ENCODE measurements around the gene RBM10.

The RBM10 gene

DNA sequence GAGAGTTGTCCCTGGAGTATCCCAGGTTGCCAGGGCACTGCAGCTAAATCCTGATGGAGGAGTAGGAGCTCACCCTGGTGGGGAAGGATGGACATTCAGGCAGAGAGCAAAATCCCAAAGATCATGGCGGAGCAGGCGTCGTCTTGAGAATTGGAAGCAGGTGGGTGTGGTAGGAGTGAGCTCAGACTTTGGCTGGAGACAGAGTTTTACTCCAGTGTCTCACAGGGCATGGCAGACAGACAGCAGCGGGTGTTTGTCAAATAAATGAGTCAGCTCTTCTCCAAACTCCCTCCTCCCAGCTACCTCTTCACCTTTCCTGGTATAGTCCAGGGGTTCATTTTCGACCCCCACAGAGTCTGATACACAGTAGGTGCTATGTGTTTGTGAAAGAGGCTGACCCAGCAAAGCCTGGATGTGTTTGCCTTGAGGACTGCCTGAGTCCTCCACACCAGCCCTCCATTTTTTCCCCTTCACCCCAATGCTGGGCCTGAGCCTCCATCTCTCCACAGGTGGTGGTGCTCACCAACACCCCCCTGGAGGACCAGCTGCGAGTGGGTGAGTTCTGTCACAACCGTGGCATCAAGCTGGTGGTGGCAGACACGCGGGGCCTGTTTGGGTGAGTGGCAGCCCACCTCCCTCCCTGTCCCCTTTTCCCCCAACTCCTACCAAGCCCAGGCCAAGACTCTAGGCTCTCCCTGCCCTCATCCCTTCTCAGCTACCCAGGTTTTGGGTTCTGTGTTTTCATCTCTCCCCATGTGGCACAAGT is 55.5 kb downstream of the RBM10 start:
- DNase-seq (ENCODE audit: low read depth), result peak; percentile 90
- no peak overlapping the region for H3K4me3 ChIP-seq (ENCODE audit: low read length)
- TF ChIP-seq, protein P1, sequence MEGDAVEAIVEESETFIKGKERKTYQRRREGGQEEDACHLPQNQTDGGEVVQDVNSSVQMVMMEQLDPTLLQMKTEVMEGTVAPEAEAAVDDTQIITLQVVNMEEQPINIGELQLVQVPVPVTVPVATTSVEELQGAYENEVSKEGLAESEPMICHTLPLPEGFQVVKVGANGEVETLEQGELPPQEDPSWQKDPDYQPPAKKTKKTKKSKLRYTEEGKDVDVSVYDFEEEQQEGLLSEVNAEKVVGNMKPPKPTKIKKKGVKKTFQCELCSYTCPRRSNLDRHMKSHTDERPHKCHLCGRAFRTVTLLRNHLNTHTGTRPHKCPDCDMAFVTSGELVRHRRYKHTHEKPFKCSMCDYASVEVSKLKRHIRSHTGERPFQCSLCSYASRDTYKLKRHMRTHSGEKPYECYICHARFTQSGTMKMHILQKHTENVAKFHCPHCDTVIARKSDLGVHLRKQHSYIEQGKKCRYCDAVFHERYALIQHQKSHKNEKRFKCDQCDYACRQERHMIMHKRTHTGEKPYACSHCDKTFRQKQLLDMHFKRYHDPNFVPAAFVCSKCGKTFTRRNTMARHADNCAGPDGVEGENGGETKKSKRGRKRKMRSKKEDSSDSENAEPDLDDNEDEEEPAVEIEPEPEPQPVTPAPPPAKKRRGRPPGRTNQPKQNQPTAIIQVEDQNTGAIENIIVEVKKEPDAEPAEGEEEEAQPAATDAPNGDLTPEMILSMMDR (IDR thresholded peaks at IDR 0.05; ENCODE audit: insufficient read depth, low read depth, low read length, missing control alignments), result peak; percentile 55

DNA sequence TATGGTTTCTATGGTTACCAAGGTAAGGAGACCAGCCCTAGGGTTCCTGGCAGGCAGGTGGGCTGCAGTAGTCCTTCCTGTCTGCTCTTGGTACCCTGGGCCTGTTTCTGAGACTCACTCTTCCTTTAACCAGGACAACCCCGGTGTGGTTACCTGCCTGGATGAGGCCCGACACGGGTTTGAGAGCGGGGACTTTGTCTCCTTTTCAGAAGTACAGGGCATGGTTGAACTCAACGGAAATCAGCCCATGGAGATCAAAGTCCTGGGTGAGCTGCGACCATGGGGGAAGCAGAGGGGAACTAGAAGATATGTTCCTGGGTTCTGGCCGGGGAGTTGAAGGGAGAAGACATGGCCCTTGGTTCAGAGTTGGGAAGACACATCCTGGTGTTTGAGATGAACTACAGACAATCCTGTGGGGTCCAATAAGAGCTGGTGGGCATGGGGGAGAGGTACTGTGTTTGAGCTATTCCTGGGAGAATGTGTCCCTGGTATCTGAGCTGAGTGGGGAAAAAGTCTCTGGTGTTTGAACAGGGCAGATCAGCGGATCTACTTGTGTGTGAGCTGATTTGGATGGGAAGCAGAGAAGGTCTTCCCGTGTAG is 56.4 kb downstream of the RBM10 start:
- no peak overlapping the region for H3K4me3 ChIP-seq (ENCODE audit: low read length)
- TF ChIP-seq, protein P1 (IDR thresholded peaks at IDR 0.05; ENCODE audit: insufficient read depth, low read depth, low read length, missing control alignments), result no peak
- DNase-seq (ENCODE audit: low read depth), result no peak

DNA sequence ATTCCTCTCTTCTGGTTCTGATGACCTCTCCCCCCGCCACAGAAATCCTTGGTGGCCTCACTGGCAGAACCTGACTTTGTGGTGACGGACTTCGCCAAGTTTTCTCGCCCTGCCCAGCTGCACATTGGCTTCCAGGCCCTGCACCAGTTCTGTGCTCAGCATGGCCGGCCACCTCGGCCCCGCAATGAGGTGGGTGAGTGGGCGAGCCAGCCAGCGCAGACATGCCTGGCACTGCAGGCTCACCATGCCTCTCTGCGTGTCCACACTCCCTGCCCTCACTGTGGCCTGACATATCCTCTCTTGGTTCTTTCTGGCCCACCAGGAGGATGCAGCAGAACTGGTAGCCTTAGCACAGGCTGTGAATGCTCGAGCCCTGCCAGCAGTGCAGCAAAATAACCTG is 57.3 kb downstream of the RBM10 start:
- no peak overlapping the region for H3K4me3 ChIP-seq (ENCODE audit: low read length)
- no peak for DNase-seq (ENCODE audit: low read depth)
- TF ChIP-seq, protein P1 (IDR thresholded peaks at IDR 0.05; ENCODE audit: insufficient read depth, low read depth, low read length, missing control alignments), result no peak

DNA sequence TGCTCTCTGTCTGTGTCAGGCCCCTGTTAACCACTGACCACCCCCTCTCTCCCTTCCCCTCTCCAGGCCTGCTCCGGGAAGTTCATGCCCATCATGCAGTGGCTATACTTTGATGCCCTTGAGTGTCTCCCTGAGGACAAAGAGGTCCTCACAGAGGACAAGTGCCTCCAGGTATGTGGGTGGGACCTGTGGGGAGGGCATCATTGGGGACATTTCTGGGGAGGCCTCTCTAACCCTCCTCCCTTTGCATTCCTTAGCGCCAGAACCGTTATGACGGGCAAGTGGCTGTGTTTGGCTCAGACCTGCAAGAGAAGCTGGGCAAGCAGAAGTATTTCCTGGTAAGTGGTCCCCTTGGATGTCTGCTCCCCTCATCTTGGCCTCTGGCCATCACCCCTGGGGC is 57.9 kb downstream of the RBM10 start:
- TF ChIP-seq, protein P1 (IDR thresholded peaks at IDR 0.05; ENCODE audit: insufficient read depth, low read depth, low read length, missing control alignments), result no peak

DNA sequence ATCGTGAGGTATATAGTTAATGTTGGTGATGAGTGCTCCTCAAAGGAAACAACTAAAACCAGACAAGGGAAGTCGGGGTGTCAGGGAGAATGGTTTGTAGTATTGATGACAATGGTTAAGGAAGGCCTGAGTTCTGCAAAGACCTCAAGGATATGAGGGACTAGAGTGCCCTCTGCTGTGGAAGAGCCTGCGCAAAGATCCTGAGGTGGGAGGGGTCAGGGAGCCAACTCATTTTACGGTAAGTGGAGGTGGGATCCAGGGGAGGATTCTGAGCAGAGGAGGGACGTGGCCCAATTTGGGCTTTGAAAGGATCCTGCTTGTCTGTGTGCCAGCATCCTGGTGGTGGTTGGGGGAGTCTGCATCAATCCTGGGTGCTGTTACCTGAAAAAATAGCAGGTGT is 59.9 kb downstream of the RBM10 start:
- DNase-seq (ENCODE audit: low read depth), result no peak
- H3K4me3 ChIP-seq (ENCODE audit: low read length), result no peak overlapping the region
- TF ChIP-seq, protein P1 (IDR thresholded peaks at IDR 0.05; ENCODE audit: insufficient read depth, low read depth, low read length, missing control alignments), result no peak

More for the DNA sequence above, 57.9 kb downstream of the RBM10 start:
- H3K4me3 ChIP-seq (ENCODE audit: low read length), result no peak overlapping the region
- no peak for DNase-seq (ENCODE audit: low read depth)

DNA sequence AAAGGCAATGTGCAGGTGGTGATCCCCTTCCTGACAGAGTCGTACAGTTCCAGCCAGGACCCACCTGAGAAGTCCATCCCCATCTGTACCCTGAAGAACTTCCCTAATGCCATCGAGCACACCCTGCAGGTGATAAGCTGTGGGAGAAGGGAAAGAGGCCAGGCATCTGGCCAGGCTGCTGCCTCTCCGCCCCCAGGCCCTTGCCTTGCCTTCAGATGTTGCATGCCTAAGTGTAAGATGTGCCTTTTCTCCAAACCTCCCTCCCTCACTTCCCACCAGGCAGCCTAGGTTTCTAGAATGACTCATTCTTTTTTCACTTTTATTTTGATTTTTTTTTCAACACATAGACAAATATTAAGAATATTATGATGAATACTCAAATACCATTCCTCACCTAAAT is 61.3 kb downstream of the RBM10 start:
- TF ChIP-seq, protein P1 (IDR thresholded peaks at IDR 0.05; ENCODE audit: insufficient read depth, low read depth, low read length, missing control alignments), result no peak
- H3K4me3 ChIP-seq (ENCODE audit: low read length), result no peak overlapping the region
- peak; percentile 37 for DNase-seq (ENCODE audit: low read depth)
